H1 (cell line): ENCODE data around the gene ADRA2C.

Experiments
- CBX8 ChIP-seq: fragments of 300-800, 300-1000 bp; sonication (generic); IDR thresholded peaks from 2 replicates; pipeline ENCODE4 v1.7.1; 2016; ENCODE audit warnings: low read depth, low read length, borderline replicate concordance
- EP300 ChIP-seq, 2 experiments: IDR thresholded peaks; 1 replicate in 1 of 2; 2 replicates in 1 of 2; pipeline ENCODE4 v1.6.1; 2011 to 2012; ENCODE audit warnings: low read depth in 2 of 2, low read length in 2 of 2, mild to moderate bottlenecking in 2 of 2, borderline replicate concordance in 1 of 2, inconsistent platforms in 1 of 2, moderate library complexity in 1 of 2
- JUND ChIP-seq: IDR thresholded peaks from 2 replicates; pipeline ENCODE4 v1.6.1; 2011; ENCODE audit warnings: mild to moderate bottlenecking, improper control_type of control experiment, low read length
- POLR2AphosphoS5 ChIP-seq: IDR thresholded peaks from 2 replicates; pipeline ENCODE4 v1.6.1; 2011; ENCODE audit warnings: low read depth, low read length
- RAD21 ChIP-seq, 2 experiments: IDR thresholded peaks in 1 of 2; conservative IDR thresholded peaks in 1 of 2; 2 replicates each; pipeline ENCODE4 v1.6.1; 2011; ENCODE audit warnings: low read depth in 2 of 2, low read length in 2 of 2, improper control_type of control experiment in 1 of 2, inconsistent platforms in 1 of 2, mild to moderate bottlenecking in 1 of 2, moderate library complexity in 1 of 2
- RNF2 ChIP-seq: fragments of 200-900, 300-1000 bp; sonication (generic); IDR thresholded peaks from 2 replicates; pipeline ENCODE4 v1.7.1; 2016; ENCODE audit warnings: borderline replicate concordance, low read depth, mild to moderate bottlenecking, antibody characterized with exemption, low read length; ENCODE audit not compliant: poor library complexity, severe bottlenecking; ENCODE audit errors: missing control alignments
- YY1 ChIP-seq: IDR thresholded peaks from 2 replicates; pipeline ENCODE4 v1.6.1; 2011; ENCODE audit warnings: low read depth, mild to moderate bottlenecking, low read length
- TF ChIP-seq, protein P1 (sequence below), 3 experiments: IDR thresholded peaks; 1 replicate in 2 of 3; 2 replicates in 1 of 3; pipeline versions ENCODE4 v1.5.1 to v1.6.1; 2011; ENCODE audit warnings: low read length in 3 of 3, mild to moderate bottlenecking in 3 of 3, inconsistent platforms in 2 of 3, low read depth in 1 of 3, moderate library complexity in 1 of 3; ENCODE audit not compliant: insufficient read depth in 1 of 3; ENCODE audit errors: control extremely low read depth in 1 of 3

DNA sequence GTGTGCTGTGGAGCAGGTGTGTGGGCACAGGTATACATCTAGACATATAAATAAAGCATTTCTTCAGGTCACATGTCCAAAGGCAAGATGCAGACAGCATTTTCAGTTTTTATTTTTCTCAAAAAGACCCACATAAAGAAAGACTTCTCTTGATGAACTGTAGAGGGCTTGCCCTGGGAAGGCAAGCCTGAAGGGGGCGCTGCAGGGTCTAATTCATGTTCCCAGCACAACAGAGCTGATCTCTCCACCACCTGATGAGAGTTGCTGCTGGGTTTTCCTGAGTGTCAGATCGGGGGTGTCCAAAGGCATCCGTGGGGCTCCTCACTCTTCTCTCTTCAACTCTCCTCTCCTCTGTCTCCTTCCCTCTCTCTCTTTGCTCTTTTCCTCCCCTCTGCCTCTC, 26.6 kb downstream of the ADRA2C start:
- TF ChIP-seq, protein P1, sequence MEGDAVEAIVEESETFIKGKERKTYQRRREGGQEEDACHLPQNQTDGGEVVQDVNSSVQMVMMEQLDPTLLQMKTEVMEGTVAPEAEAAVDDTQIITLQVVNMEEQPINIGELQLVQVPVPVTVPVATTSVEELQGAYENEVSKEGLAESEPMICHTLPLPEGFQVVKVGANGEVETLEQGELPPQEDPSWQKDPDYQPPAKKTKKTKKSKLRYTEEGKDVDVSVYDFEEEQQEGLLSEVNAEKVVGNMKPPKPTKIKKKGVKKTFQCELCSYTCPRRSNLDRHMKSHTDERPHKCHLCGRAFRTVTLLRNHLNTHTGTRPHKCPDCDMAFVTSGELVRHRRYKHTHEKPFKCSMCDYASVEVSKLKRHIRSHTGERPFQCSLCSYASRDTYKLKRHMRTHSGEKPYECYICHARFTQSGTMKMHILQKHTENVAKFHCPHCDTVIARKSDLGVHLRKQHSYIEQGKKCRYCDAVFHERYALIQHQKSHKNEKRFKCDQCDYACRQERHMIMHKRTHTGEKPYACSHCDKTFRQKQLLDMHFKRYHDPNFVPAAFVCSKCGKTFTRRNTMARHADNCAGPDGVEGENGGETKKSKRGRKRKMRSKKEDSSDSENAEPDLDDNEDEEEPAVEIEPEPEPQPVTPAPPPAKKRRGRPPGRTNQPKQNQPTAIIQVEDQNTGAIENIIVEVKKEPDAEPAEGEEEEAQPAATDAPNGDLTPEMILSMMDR (IDR thresholded peaks at IDR 0.05; ENCODE audit: control extremely low read depth in 1 of 3, insufficient read depth in 1 of 3, low read depth in 1 of 3, low read length in 3 of 3): peak in 2 of 3 experiments; percentile 94 to 99; a peak in 3 of 4 replicates
- TF ChIP-seq EP300 (IDR thresholded peaks at IDR 0.05; ENCODE audit: borderline replicate concordance in 1 of 2, low read depth in 2 of 2, low read length in 2 of 2): no peak
- TF ChIP-seq JUND: no peak
- no peak for TF ChIP-seq YY1
- no peak for TF ChIP-seq POLR2AphosphoS5
- no peak for TF ChIP-seq CBX8
- TF ChIP-seq RAD21 (IDR thresholded peaks at IDR 0.05 in 1 of 2, conservative IDR thresholded peaks at IDR 0.05 in 1 of 2; ENCODE audit: low read depth in 2 of 2, low read length in 2 of 2): peak; percentile 81 to 88
- no peak for TF ChIP-seq RNF2
